Measurements from ENCODE around the gene HBM.
"Not testable (repeated sequence)": the region's sequence is repeated elsewhere in the genome, so short reads cannot be mapped to it uniquely, and the experiment has no call there.

The HBM gene

GRCh38 chr16:188674-189073 is 22.9 kb downstream of the HBM start:
- no peak for DNase-seq

GRCh38 chr16:189604-190186 is 23.9 kb downstream of the HBM start:
- no peak for DNase-seq

- DNase-seq: no peak
These were observed 26.1 kb downstream of the HBM start for GRCh38 chr16:191831-192230.

- no peak for DNase-seq
These were observed 26.9 kb downstream of the HBM start for GRCh38 chr16:192686-193085.

- no peak for DNase-seq
These were observed 27.7 kb downstream of the HBM start for GRCh38 chr16:193441-193840.

GRCh38 chr16:194516-194915 is 28.7 kb downstream of the HBM start:
- DNase-seq: no peak

GRCh38 chr16:200388-200787 is 34.6 kb downstream of the HBM start:
- DNase-seq: no peak

- DNase-seq: no peak
These were observed 37.5 kb downstream of the HBM start for GRCh38 chr16:203246-203645.

- not testable (repeated sequence) for DNase-seq
These were observed 38.3 kb downstream of the HBM start for GRCh38 chr16:204046-204445.

GRCh38 chr16:209359-209758 is 43.6 kb downstream of the HBM start:
- not testable (repeated sequence) for DNase-seq

- DNase-seq: not testable (repeated sequence)
These were observed 45.9 kb downstream of the HBM start for GRCh38 chr16:211631-212180.

GRCh38 chr16:212999-213398 is 47.2 kb downstream of the HBM start:
- no peak for DNase-seq

All from activated CD8-positive, alpha-beta memory T cell treated with anti-CD3 and anti-CD28 coated beads, Interleukin-2, amount 50 U/mL, for 48 hours (primary cell).